GM19239 (cell line): Measurements from ENCODE around the gene SUCO.

Experiments
- DNase-seq: peaks from one replicate; pipeline ENCODE4 v3.0.0; 2011; ENCODE audit warnings: low spot score; ENCODE audit not compliant: insufficient read length
- FAIRE-seq: peaks from 2 replicates; lab custom pipeline; 2011; peaks lifted over from hg19 to GRCh38; lab: Jason Lieb, UNC

The SUCO gene

DNA sequence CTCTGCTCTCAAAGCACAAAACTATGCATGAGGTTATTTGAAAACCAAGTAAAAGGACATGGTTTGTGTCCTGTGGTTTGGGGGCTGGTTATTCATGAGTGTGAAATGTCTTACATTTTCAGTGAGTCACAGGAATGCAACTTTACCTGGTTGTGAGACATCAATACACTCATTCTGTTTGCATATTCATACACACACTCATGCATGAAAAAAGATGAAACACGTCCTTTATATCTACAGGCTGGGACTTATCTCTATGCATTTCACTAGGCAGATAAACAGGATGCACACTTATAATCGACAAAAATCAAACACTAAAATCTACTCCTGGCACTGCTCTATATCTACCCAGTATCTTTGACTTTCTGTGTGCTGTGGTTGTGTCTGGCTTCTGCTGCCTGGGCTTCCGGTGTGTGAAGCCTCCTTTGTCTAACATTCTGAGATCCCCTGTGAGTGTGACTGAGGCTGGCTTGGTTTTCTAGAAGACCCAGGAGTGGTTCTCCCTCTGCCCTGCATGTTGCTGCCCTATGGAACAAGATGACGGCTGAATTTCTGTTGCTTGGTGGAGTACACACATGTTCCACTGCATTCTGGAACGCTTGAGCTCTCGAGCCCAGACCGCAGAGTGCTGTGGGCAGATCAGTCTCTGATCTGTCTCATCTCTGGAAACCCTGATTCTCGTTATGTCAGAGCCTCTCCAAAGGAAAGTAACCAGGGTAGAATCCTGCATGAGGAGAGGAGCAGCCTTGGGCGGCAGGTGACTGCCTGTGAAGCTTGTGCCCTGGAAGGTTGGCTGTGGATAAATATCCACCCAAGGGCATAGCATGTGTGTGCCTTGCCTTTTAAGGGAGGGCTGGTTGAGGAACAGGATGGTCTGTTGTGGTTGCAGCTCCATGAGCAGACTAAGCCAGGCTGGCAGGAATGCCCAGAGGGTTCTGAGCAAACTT lies 106.2 kb downstream of the SUCO start:
- no peak for DNase-seq
- FAIRE-seq = peak; percentile 79

DNA sequence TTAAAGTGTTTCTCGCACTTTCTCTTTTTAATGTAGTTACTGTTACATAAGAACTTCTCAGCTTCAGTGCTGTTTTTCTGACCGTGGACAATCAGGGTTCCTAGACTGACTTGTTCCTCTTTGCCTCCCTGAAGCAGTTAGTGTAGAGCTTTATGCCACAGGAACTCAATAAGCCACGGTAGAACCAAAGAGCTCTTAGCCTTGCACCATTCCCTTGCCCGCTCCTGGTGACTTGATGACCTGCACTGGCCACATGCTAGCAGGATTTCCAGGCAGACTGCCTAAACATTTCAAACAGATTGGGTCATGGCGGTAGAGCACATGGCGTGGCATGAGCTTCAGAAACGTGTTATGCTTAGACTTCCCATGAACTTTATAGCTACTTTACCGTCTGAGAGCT lies 107.2 kb downstream of the SUCO start:
- FAIRE-seq (no peak), DNase-seq (no peak)

DNA sequence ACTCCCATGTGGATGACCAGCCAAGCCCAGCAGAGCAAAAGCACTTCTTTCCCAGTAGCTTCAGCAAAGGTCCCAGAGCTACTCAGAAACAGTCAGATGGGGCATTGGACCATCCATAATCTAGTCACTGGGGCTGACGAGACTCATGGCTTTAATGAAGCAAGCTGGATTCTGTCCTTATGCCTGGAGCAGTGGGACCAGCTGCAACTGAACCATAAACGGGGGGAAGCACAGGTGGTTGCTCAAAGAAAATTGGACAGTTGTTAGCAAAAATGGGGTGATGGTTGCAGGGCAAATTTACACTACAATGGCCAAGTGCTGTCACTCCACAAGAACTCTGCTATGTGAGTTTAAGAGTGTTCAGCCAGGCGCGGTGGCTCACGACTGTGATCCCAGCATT lies 108.5 kb downstream of the SUCO start:
- no peak for FAIRE-seq
- DNase-seq = no peak

DNA sequence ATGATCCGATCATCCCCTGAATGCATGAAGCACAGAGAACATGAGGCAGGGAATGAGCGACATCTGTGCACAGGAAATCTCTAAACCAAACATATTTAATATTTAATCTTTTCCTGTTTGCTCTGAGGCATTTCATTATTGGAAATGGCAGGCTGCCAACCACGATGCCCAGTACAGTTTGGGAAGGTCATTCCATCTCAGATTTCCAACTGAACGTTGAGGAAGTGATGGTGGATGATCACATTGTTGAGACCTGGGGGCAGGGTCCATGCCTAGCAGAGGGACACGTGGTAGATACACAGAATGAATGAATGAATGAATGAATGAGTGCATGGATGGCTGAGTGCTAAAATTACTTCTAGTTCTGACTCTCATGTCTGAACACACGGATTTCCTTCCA lies 110.0 kb downstream of the SUCO start:
- FAIRE-seq = no peak

DNA sequence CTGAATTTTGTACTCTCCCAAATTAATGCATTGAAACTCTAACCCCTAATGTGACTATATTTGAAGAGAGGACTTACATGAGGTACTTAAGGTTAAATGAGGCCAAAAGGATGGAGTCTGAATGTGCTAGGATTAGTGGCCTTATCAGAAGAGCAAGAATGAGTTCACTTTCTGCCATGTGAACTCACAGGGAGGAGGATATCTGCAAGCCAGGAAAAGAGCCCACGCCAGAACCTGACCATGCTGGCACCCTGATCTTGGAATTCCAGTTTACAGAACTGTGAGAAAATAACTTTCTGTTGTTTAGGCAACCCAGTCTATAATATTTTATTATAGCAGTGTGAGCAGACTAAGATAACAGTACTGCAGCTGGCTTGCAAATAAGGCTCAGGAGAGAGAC lies 113.7 kb downstream of the SUCO start:
- FAIRE-seq (no peak), DNase-seq (no peak)

More for the DNA sequence above, 110.0 kb downstream of the SUCO start:
- DNase-seq = no peak

DNA sequence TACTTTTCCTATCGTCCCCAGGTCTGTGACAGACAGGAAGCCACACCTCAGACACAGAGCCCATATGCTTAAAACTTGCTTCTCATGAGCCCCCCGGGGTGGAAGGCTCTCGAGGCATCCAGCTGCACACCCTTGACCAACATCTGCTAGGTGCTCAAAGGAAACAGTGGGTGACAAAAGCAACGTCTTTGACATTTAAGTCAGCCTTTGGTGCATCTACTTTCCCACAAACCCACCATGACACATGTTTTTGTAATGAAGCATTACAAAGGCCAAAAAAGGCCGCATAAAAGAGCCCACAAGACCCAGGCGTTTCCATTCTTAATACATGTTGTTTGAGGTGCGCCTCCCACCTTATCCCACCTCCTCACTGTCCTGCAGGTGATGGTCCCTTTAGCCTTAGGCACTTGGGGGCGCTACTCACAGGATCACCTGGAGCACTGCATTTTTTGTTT lies 114.2 kb downstream of the SUCO start:
- DNase-seq (no peak), FAIRE-seq (no peak)

DNA sequence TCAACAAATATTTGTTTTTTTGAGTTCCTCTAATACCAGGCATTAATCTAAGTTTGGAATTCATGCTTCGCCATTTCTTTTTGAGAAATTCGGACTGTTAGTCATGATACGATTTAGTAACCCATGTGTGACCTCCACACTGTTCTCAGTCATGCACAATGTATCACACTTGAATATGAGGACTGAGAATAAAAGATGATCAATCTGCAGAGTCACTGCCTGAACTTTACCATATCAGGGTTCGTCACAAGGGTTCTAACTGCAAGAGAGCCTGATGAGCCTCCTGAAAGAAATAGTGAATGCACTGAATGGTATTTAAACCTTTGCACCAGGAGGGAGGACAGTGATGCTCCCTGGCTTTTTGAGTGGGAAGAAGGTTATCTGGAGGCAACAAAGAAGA lies 115.0 kb downstream of the SUCO start:
- no peak for FAIRE-seq
- DNase-seq = no peak

DNA sequence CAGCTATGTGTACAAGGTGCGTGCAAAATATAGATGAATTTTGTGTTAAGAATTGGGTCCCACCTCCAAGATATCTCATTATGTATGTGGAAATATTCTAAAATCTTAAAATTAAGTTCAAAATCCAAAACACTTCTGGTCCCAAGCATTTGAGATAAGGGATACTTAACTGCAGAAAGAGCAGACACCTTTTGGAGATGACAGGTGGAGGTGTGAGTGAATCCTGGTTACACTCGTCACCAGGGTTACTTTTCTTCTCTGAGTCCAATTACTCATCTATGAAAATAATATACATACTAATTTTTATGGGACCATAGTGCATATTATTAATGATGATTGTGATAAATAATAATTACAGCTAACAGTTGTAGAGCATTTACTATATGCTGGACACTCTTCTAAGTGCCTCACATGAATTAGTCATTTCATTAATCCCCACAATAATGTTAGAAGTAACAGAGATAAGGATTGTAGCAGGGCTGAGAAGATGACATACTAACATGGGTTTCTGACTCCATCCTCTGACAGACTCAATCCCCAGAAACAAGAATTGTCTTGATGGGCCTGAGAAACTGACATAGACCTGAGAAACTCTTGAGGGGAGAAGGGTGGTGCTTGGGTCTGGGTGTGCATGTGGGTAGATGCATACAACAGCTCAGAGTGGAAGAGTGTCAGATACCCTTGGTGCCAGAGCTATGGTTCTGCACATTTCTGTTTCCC lies 117.7 kb downstream of the SUCO start:
- no peak for DNase-seq
- FAIRE-seq = no peak

DNA sequence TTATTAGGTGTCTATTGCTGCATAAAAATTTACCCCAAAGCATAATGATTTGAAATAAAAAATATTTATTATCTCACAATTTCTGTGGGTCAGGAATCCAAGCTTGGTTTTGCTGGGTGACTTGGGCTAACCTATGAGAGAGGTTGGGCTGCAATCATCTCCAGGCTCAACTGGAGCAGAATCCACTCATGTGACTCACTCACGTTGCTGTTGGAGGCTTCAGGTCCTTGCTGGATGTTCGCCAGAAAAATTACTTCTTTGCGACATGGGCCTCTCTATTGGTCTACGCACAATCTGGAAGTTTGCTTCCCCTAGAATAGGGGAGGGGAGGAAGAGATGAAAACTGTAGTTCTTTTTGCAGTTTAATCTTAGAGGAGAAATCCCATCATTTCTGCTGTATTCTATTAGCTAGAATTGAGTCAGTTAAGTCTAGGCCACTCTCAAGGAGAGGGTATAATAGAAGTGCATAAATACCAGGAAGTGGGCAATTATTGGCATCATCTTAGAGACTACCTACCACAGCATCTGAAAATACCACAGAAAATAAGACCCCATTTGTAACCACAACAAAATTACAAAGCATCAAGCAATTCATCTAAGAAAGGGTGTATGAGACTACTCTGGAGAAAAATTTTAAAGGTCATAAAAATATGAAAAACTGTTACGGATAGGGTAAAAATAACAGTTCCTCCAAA lies 120.2 kb downstream of the SUCO start:
- DNase-seq = no peak
- FAIRE-seq = no peak

DNA sequence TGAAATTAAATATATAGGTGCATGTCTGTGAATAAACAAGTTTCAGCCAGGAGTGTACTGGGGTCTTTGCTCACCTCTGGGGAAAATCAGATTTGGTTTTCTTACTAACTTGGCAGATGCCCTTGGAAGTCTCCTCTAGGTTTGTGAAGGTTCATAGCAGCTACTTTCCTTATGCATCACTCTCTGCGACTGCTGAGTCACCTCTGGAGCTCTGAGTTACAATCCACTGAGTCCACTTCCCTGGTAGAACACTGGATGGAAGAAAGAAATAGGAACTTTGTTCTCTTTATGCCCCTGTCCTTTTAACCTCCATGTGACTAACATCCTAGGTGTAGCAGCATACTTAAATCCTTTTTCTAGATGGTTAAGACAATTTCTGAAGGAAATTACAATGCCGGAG lies 121.6 kb downstream of the SUCO start:
- DNase-seq (no peak), FAIRE-seq (no peak)

DNA sequence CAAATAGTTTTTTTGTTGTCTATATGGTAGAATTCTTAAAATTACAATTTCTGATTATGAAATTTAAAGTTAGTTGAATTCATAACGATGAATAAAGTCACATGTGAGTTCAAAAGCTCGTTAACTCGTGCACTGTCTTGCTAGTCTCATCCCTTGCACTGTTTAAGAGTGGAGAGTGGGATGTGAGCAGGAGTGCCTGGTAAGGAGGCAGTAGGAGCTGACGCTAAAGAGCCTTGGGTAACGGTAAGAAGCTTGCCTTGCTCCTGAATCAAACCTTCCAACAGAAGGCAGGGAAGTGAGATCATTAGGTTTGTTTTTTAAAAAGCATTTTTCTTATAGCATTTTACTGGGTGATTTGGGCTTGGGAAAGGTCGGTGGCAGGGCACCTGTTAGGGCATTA lies 123.6 kb downstream of the SUCO start:
- FAIRE-seq = no peak
- DNase-seq = no peak

DNA sequence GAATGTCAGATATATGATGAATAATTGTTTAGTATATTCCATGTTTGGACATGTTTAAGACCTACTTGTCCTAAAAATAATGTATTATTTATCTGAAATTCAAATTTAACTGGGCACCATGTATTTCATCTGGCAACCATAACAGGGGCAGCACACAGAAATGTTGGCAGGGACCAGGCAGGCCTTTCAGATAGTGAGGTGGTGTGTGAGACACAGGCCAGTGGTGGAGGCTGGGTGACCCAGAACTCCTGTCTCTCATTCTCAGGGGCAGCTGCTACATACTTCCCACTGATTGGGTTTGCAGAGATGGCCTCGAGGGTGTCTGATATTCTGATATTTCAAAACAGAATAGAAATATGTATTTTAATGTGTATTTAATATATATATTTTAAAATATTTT lies 124.6 kb downstream of the SUCO start:
- no peak for DNase-seq
- no peak for FAIRE-seq

DNA sequence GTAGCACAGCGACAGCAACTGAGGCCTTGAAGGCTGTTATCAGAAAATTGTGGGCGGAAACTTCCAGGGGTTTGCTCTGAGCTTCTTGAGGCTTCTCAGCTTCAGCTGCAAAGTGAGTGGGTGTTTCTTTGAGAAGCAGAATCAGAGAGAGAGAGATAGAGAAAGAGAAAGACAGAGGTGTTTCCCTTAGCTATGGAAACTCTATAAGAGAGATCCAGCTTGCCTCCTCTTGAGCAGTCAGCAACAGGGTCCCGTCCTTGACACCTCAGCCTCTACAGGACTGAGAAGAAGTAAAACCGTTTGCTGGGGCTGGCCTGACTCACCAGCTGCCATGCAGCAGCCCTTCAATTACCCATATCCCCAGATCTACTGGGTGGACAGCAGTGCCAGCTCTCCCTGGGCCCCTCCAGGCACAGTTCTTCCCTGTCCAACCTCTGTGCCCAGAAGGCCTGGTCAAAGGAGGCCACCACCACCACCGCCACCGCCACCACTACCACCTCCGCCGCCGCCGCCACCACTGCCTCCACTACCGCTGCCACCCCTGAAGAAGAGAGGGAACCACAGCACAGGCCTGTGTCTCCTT lies 126.0 kb downstream of the SUCO start, which contains the start of gene FASLG:
Gene FASLG (plus strand): TSS at position 233 of the 583 bp plus-strand sequence. CDS start 99 bp downstream, at position 332.
- DNase-seq (no peak), FAIRE-seq (no peak)

DNA sequence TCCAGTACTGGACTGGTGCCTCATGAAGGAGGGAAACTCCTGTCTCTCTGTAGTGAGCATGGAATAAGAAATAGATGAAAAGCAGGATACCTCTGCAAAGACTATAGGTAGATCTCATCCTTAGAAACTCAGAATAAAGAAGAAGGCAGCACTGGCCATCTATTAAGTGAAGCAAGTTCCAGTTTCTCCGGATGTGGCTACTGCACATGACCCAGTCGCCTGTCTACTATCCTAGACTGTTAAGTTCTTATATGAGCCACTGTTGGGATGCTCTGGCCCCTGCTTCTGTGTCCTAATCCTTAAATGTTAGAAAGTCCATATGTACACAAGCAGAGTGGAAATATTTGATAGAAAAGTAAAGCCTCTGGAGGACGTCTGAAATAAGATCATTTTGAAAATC lies 128.2 kb downstream of the SUCO start:
- FAIRE-seq (no peak), DNase-seq (no peak)
